Spinal cord (tissue), 10 donors: ENCODE results near the gene RGMA. TPM values are rescaled to one million over a fixed set of nuclear protein-coding genes. Genes with fewer than 3 reads are reported as not detected.

Experiments
- DNase-seq, 6 donors: peaks; one replicate each; pipeline versions ENCODE4 v3.0.0 to v3.0.0-alpha.2; 2013 to 2015; ENCODE audit warnings: low spot score in 6 of 6, low read depth in 4 of 6
- H3K27ac ChIP-seq: one replicate; pipeline ENCODE4 v1.5.1; 2013; ENCODE audit warnings: low read depth, low read length, control low read depth
- H3K27me3 ChIP-seq: one replicate; pipeline ENCODE4 v1.6.1; 2013; ENCODE audit warnings: low read length; ENCODE audit not compliant: control insufficient read depth, insufficient read depth
- H3K36me3 ChIP-seq: one replicate; pipeline ENCODE4 v1.6.1; 2013; ENCODE audit warnings: low read length; ENCODE audit not compliant: control insufficient read depth, insufficient read depth
- H3K4me1 ChIP-seq: one replicate; pipeline ENCODE4 v1.6.1; 2013; ENCODE audit warnings: low read length; ENCODE audit not compliant: control insufficient read depth, insufficient read depth
- H3K4me3 ChIP-seq: one replicate; pipeline ENCODE4 v1.5.1; 2013; ENCODE audit warnings: low read depth, low read length, control low read depth
- H3K9me3 ChIP-seq: one replicate; pipeline ENCODE4 v1.6.1; 2013; ENCODE audit warnings: low read length; ENCODE audit not compliant: control insufficient read depth, insufficient read depth
- WGBS: methylation state at CpG from one replicate; pipeline ENCODE4 v1.1.5; 2013; ENCODE audit warnings: missing lambda C conversion rate; ENCODE audit not compliant: insufficient coverage; 5-methylcytosine and 5-hydroxymethylcytosine counted together
- polyA plus RNA-seq, 2 donors: library from polyadenylated mRNA; unstranded; fragments of 120-200 nt; gene quantifications; one replicate each; pipeline ENCODE4 v1.2.1, GENCODE V29; 2013; ENCODE audit not compliant: insufficient read length in 2 of 2
- total RNA-seq, 2 donors: library from RNA; depleted of rRNA in 1 of 2; stranded (reverse); fragments of 120-200 nt in 1 of 2; fragments of >200 nt in 1 of 2; gene quantifications; one replicate each; pipeline versions ENCODE4 v1.2.3 to v1.2.4, GENCODE V29; 2013 to 2014
- donor health status: healthy.

Gene RGMA
- total and polyA plus RNA-seq, 4 donors = 20.7 to 356 (median 185) TPM

DNA sequence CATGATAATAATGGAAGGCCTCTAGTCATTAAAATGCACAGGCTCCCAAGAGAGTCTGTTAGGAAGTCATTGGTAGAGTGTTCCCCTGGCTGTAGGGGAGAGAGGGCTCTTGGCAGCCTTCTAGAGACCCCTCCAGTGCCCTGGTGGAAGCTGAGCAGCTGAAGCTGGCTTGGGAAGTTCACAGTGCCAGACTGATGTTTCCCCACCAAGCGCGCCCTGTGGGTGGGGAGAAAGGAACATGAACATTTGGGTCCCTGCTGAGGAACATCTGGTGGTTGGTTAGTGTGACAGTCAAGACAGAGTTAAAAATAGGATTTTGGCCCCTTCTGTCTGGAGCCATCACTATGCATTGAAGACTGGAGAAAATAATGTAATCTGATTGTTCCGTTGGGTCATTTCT is 37.1 kb upstream of the RGMA start:
- Histone ChIP-seq H3K27me3 (no peaks in the 10 kb centered on the region), H3K4me1 (peaks cover 15% of the 10 kb centered on the region), H3K9me3 (no peaks in the 10 kb centered on the region), H3K27ac (no peak overlapping the region), H3K4me3 (no peak overlapping the region), H3K36me3 (no peaks in the 10 kb centered on the region)
- no peak for DNase-seq
- 100% methylated on average over 2 of the region's 3 CpGs for WGBS

GRCh38 chr15:93124126-93124525 is 35.1 kb upstream of the RGMA start:
- Histone ChIP-seq H3K9me3 (no peaks in the 10 kb centered on the region), H3K36me3 (no peaks in the 10 kb centered on the region), H3K27ac (no peak overlapping the region), H3K4me1 (peaks cover 7% of the 10 kb centered on the region), H3K27me3 (no peaks in the 10 kb centered on the region), H3K4me3 (no peak overlapping the region)
- WGBS = 66% methylated on average over 3 of the region's 4 CpGs
- DNase-seq = no peak

- no peaks in the 10 kb centered on the region for H3K36me3 ChIP-seq
- H3K4me3 ChIP-seq = no peak overlapping the region
- no peaks in the 10 kb centered on the region for H3K9me3 ChIP-seq
- no peak overlapping the region for H3K27ac ChIP-seq
- no peaks in the 10 kb centered on the region for H3K27me3 ChIP-seq
- 75% methylated on average over 10 of the region's 20 CpGs for WGBS
- DNase-seq = peak in 1 of 6 donors; percentile 78
- H3K4me1 ChIP-seq = peaks cover 7% of the 10 kb centered on the region
These were observed 33.2 kb upstream of the RGMA start for GRCh38 chr15:93121973-93122910.

DNA sequence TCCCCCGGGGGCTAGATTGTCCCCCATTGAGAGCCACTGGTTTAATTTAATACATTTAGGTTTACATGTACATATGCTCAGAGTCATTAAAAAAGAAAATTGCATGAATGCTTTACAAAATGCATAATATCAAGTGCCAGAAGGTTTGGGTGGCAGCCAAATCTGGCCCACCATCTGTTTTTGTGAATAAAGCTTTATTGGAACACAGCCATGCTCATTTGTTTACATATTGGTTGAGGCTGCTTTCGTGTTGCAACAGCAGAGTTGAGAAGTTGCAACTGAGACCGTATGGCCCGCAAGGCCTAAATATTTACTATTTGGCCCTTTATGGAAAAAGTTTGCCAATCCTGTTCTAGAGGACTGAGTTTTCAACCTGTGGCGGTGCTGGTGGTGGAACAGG is 32.1 kb upstream of the RGMA start:
- Histone ChIP-seq H3K9me3 (no peaks in the 10 kb centered on the region), H3K36me3 (no peaks in the 10 kb centered on the region), H3K27me3 (no peaks in the 10 kb centered on the region), H3K4me3 (no peak overlapping the region), H3K4me1 (peaks cover 7% of the 10 kb centered on the region), H3K27ac (no peak overlapping the region)
- DNase-seq = peak in 2 of 6 donors; percentile 51 to 91
- WGBS = 92% methylated on average over 3 of the region's 5 CpGs

- Histone ChIP-seq H3K9me3 (no peaks in the 10 kb centered on the region), H3K36me3 (no peaks in the 10 kb centered on the region), H3K4me1 (no peaks in the 10 kb centered on the region), H3K4me3 (no peak overlapping the region), H3K27me3 (no peaks in the 10 kb centered on the region), H3K27ac (no peak overlapping the region)
- DNase-seq = peak in 1 of 6 donors; percentile 40
- WGBS = 100% methylated on average over 2 of the region's 3 CpGs
These were observed 29.9 kb upstream of the RGMA start for GRCh38 chr15:93118904-93119303.

DNA sequence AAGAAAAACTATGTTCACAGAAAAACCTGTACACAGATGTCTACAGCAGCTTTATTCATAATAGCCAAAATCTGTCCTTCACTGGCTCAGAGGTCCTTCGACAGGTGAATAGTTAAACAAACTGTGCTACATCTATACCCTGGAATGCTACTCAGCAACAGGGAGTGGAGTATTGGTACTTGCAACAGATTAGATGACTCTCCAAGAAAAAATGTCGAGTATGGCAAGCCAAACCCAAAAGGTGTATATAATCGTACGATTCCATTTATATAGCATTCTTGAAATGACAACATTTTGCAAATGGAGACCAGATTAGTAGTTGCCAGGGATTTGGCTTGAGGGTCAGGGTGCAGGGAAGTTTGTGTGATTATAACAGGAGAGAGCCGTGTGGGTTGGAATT is 22.4 kb upstream of the RGMA start:
- H3K9me3 ChIP-seq = no peaks in the 10 kb centered on the region
- H3K27ac ChIP-seq = no peak overlapping the region
- H3K27me3 ChIP-seq = peaks cover 7% of the 10 kb centered on the region
- H3K4me1 ChIP-seq = peaks cover 4% of the 10 kb centered on the region
- H3K36me3 ChIP-seq = peaks cover 12% of the 10 kb centered on the region
- 93% methylated on average over 2 of the region's 5 CpGs for WGBS
- no peak overlapping the region for H3K4me3 ChIP-seq
- DNase-seq = no peak

DNA sequence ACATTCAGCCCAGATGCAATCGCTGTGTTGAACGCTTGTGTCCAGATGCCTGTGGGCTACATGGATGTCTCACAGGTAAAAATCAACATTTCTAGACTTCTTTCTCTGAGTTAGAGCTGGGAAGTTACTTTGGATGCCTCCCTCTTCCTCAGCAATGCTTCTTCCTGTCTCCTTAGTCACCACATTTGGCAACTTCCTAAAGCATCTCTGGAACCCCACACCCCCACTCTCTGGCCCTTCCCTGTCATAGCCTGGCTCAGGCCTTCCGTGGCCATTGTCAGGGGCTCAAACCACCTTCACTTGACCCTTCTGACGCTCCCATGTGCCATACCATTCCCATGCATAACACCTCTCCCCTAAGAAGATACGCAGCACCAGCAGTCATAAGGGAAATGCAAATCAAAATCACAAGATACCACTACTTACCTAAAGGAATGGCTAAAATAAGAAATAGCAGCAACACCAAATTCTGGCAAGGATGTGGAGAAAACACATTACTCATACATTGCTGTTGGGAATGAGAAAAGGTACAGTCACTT is 21.6 kb upstream of the RGMA start:
- Histone ChIP-seq H3K4me3 (no peak overlapping the region), H3K27me3 (peaks cover 7% of the 10 kb centered on the region), H3K9me3 (no peaks in the 10 kb centered on the region), H3K36me3 (peaks cover 12% of the 10 kb centered on the region), H3K4me1 (peaks cover 4% of the 10 kb centered on the region), H3K27ac (no peak overlapping the region)
- no peak for DNase-seq
- 100% methylated on average over 1 of the region's 5 CpGs for WGBS

DNA sequence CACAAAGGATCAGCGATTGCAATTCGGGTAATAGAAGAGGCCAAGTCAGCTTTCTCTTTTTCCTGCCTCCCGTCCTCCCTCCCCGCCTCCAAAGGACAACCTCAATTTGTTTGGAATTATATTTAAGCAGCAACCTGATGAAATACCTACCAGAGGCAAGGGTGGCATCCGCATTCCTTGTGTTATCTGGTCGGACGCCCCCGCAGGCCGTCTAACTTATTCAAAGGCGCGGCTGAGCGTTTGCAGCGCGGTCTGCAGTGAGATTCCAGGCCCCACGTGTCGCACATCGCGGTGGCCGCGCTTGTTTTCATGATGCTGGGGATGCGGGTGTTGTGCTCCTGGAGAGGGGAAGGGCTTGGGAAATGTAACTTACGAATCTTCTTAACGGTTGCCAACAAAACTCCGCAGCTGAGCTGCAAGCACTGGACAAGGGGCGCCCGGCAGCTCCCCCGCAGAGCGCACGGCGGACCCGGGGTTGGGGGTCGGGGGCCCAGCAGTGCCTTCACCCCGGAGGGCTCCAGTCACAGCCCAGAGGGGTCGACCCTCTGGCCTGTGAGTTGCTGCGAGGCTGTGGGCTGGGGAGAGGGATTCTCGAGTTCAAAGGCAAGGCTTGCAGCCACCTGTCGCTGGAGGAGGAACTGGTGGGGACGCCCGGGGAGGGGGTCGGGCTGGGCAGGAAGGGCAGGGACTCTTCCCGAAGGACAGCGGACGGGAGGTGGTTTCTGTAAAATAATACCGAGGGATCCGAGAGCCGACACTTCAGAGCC is 20.5 kb upstream of the RGMA start:
- H3K27ac ChIP-seq = no peak overlapping the region
- H3K9me3 ChIP-seq = no peaks in the 10 kb centered on the region
- no peak for DNase-seq
- H3K4me1 ChIP-seq = peaks cover 4% of the 10 kb centered on the region
- no peak overlapping the region for H3K4me3 ChIP-seq
- peaks cover 7% of the 10 kb centered on the region for H3K27me3 ChIP-seq
- peaks cover 12% of the 10 kb centered on the region for H3K36me3 ChIP-seq
- 45% methylated on average over 42 of the region's 46 CpGs for WGBS

DNA sequence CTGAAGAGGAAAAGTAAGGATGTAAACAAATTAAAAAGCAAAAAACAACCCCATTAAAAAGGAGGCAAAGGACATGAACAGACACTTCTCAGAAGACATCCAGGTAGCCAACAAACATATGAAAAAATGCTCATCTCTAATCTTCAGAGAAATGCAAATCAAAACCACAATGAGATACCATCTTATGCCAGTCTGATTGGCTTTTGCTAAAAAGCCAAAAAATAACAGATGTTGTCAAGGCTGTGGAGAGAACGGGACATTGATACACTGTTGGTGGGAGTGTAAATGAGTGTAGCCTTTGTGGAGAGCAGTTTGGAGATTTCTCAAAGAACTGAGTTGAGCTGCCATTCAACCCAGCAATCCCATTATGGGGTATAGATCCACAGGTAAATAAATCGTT is 18.6 kb upstream of the RGMA start:
- Histone ChIP-seq H3K27ac (no peak overlapping the region), H3K27me3 (peaks cover 7% of the 10 kb centered on the region), H3K4me1 (peaks cover 4% of the 10 kb centered on the region), H3K9me3 (peaks cover 3% of the 10 kb centered on the region), H3K36me3 (peaks cover 12% of the 10 kb centered on the region), H3K4me3 (no peak overlapping the region)
- DNase-seq = no peak
- 67% methylated on average over 1 of the region's 2 CpGs for WGBS
